HG03139 (cell line): ENCODE measurements around the gene LIN7A.
"Not testable (repeated sequence)": the region's sequence is repeated elsewhere in the genome, so short reads cannot be mapped to it uniquely, and the experiment has no call there.

Experiments
- ATAC-seq: cut with Tn5 transposase; IDR thresholded peaks from one replicate; pipeline ENCODE4 v1.9.1; 2021; ENCODE audit not compliant: unreplicated experiment

LIN7A gene

GRCh38 chr12:80924437-80924836, 13.3 kb downstream of the LIN7A start:
- no peak for ATAC-seq

DNA sequence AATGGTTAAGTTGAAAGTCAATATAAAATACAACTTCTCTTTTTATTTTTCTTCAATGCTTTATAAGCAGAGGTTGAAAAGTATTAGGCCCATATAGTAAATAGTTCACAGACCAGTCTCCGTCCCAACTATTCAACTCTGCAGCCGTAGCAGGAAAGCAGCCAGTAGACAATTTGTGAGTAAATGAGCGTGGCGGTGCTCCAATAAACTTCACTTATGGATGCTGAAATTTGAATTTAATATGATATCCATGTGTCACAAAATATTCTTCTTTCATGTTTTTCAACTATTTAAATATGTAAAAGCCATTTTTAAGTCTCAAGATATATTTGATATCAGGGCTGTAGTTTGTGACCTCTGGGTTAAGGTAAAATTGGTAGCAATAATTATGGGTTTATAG, 17.7 kb downstream of the LIN7A start:
- ATAC-seq, result no peak

DNA sequence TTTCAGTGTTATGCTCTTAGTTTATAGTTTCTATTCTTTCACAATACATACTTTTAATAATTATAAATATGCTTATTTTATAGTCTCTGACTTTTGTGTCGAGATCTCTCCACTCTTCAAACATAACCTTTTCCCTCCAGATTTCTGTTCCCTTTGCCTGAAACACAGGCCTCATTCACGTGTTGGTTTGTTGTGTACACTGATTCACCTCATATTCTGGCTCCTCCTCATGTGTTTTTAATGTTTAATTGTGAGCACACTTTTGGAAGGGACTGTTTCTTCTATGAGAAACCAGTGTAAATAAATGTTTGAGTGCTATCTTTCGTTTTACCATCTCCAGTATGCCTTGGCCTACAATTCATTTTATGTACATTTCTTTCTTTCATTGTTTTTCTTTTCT, 20.1 kb downstream of the LIN7A start:
- ATAC-seq, result no peak

DNA sequence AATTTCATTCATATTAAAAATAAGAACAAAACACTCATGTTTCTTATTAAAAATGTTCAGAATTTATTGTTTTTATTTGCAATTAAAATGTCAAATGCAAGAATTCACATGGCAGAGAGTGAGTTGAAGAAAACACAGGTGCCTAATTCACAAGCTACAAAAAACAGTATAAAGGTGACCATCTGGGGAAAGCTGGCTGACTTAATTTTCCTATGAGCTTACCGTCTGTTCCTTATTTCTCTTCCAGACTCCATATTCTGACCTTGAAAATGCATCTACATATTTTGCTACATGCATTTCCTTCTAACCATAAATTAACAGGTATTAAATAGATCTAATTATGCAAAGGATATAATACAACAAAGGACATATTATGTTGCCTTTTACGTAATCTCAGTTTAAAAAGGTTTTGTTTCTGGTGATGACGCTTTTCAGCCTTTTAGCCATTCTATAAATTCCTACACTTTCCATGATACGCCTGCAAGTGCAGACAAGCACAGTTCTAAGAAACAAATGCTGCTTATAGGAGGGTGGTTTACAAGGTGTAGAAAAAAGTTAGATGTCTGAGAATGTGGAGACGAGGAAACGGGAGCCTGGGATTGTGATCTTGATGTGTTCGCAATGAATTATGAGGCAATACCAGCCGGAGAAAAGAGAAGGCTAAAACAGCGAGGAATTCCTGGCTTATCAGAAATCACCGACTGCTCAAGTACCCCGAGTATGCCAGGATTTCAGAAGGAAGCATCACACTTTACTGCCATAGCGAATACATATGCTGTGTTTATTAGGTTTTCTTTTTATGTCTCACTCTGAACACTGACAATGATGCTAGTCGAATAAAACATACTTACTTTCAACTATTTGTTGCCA, 24.6 kb downstream of the LIN7A start:
- no peak for ATAC-seq

DNA sequence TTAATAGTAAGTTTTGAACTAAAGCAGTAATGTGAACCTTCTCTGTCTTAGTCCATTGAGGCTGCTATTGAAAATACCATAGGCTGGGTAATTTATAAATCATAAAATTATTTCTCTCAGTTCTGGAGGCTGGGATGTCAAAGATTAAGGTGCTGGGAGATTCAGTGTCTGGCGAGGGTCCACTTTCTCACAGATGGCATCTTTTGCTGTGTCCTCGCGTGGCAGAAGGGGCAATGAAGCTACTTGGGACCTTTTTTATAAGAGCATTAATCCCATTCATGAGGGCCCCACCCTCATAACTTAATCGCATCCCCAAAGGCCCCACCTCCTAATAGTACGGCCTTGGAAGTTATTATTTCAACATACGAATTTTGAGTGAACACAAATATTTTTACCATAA, 28.4 kb downstream of the LIN7A start:
- ATAC-seq, result no peak

DNA sequence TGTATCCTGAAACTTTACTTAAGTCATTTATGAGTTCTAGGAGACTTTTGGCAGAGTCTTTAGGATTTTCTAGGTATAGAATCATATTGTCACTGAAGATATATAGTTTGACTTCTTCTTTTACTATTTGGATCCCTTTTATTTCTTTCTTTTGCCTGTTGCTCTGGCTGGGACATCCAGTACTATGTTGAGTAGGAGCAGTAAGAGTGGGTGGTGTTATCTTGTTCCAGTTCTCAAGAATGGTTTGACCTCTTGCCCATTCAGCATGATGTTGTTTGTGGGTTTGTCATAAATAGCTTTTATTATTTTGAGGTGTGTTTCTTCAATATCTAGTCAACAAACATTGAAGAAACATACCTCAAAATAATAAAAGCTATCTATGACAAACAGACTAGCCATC, 35.0 kb downstream of the LIN7A start:
- no peak for ATAC-seq

- no peak for ATAC-seq
These were observed 36.1 kb downstream of the LIN7A start for GRCh38 chr12:80901661-80902060.

DNA sequence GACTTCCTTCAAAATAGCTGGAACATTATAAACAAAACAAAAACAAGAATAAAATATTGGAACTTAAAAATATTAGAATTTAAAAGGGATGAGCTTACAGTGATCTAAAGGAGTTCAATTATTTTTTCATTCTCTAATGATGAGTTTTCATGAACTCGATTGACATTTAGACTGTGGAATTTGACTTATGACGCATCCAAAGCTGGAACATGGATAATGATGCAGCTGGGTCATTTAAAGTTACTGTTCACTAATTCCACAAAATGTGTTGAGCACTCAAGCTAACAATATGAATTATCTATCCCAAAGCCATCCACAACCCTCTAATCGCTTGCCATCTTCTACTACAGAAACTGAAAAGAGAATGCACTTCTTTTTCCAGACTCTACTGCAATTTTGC, 42.5 kb downstream of the LIN7A start:
- ATAC-seq, result no peak

DNA sequence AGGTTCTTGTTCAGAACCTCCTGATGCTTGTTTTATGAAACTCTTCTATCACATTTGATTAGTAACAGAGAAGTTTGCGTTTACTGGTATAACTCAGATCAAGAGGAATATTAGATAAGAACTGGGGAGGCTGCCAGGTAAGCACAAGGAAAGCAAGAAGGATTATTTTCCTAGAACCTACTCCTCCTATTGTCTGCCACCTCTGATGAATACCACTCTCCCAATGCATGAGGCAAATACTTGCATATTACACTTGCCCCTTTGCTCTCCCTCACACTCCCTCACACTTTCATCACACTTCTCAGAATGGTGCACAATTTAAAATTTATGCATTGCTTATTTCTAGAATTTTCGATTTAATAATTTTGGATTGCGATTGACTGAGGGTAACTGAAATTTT, 43.6 kb downstream of the LIN7A start:
- no peak for ATAC-seq

DNA sequence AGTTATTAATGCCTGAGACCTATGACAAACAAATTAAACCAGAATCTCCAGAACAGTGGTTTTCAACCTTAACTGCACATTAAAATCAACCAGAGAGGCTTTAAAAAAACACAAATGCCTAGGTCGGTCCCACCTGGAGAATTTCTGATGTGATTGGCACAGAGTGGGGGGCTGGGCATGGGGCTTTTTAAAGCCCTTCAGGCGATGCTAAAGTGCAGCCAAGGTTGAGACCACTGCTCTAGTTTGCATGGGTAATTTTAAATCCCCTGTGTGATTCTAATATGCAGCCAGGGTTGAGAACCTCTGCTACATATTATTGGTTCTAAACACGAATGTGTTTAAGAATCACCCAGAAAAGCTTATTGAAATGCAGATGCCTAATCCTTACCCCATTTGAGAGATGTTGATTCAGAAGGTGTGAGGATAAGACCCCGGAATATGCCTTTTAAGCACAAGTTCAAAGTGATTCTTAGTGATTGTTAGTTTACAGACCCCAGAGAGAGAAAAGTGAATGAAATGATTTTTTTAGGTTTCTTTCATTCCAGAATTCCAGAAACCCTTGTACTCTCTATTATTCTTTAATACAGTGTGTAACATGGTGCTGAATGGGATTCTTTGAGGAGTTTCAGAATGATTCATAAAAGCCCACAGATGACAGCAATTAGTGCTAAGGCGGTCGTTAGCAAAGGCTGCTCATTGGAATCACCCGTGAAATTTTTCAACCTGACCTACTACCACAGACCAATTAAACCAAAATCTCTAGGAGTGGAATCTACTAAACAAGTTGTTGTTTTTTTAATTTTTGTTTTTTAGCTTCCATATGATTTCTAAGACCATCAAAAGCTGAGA, 44.9 kb downstream of the LIN7A start:
- ATAC-seq, result no peak

- no peak for ATAC-seq
These were observed 53.1 kb downstream of the LIN7A start for GRCh38 chr12:80884651-80885050.

DNA sequence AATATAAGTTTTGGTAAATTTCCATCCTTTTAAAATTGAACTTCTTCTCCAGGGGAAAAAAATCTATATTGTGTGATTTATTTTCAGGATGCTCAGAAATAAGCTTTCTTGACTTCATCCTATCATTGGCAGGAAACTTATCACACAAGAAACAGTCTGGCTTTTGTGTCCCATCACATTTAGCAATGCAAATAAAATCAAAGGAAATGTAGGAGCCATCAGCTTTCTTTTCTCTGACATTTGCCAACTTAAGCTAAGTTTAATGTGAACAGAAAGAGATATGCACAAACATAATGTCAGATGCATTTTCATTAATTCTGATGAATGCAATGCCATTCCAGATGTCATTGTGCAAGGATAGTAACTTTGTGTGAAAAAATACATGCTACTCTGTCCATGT, 56.6 kb downstream of the LIN7A start:
- no peak for ATAC-seq

GRCh38 chr12:80878452-80878851, 59.3 kb downstream of the LIN7A start:
- not testable (repeated sequence) for ATAC-seq

DNA sequence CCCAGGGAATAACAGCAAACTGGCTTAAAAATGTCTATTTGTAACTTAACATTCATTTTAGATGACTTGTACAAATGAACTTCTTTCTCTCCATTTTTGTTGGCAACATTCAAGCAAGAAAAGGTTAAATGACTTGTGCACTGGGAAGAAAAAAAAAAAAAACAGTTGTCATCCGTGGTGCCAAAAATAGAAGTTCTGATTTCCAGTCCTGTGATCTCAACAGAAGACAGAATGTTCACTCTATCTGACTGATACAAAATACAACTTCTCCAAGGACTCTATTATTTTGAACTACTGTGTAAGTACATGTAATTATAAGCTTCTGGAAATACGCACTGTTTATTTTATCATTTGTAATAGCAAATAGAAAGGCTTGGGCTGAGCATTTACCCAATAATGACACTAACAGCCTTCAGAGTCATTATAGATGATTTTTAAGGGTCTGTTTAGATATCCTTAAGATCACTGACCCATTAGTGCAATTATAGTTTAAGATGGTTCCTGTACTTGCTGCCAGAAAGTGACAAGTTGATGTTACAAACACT, 59.9 kb downstream of the LIN7A start:
- no peak for ATAC-seq

- ATAC-seq, result no peak
These were observed 65.7 kb downstream of the LIN7A start for GRCh38 chr12:80872053-80872452.

DNA sequence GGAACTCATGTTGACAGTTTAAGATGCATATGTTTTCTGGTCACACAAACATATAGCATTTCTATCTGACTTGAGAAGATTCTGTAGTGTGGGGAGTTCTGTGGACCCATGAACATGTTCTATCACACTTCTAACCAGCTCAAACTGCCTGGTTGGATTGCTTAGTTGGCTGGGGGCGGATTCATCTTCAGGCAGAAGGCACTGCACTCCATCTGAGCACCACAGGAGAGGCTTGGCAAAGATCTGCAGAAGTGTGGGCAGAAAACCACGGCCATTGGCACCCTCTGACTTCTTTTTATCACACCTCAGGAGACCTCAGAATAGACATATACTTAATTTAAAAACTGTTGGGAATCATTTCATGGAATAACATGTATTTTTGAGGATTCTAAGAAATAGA, 68.5 kb downstream of the LIN7A start:
- ATAC-seq, result no peak

DNA sequence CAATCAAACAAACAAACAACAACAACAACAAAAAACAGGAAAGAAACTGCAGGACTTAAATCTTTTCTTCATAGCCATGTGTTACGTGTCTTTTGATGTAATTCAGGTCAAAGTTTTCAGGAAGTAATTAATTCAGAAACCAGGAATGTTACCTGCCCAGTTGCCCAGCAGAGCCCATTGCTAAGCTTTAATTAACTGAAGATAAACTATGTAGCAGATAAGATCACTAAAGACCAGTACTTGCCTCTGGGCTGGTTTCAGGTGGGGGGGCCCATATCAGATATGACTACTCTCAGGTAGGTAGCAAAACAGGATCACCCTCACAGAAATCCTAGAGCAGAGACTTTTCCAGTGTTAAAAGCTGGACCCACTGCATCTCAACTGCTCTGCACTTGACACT, 69.2 kb downstream of the LIN7A start:
- no peak for ATAC-seq

- ATAC-seq, result no peak
These were observed 69.8 kb downstream of the LIN7A start for GRCh38 chr12:80867941-80868340.

DNA sequence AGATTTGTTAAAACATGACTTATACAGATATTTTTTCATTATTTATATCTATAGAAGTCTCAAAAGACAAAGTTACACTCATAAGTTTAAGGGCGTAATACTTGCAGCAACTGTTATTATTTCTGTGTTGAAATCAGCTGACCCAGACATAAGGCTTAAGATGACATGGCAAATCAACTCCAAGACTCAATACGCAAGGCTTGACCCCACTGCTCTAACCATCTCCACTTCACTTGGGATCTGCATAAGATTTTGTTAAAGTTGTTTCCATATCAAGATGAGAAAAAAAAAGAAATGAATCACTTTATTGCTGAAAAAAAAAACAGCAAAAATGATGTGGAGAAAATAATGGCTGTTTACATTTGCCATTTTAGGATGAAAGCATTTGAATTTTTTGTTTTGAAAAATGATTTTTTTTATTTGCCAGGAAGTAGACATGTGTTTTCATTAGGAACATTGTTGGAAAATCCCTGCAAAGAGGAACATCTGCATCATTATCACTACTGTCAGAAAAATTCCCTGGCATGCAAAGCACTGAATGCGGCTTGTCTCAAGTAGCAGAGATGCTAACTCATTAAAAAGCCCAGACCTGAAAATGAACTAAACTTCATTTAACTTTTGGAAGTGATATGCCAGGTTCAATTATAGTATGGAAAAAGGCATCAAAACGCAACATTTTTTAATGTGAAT, 73.5 kb downstream of the LIN7A start:
- no peak for ATAC-seq

- ATAC-seq, result no peak
These were observed 75.2 kb downstream of the LIN7A start for GRCh38 chr12:80862531-80862930.

DNA sequence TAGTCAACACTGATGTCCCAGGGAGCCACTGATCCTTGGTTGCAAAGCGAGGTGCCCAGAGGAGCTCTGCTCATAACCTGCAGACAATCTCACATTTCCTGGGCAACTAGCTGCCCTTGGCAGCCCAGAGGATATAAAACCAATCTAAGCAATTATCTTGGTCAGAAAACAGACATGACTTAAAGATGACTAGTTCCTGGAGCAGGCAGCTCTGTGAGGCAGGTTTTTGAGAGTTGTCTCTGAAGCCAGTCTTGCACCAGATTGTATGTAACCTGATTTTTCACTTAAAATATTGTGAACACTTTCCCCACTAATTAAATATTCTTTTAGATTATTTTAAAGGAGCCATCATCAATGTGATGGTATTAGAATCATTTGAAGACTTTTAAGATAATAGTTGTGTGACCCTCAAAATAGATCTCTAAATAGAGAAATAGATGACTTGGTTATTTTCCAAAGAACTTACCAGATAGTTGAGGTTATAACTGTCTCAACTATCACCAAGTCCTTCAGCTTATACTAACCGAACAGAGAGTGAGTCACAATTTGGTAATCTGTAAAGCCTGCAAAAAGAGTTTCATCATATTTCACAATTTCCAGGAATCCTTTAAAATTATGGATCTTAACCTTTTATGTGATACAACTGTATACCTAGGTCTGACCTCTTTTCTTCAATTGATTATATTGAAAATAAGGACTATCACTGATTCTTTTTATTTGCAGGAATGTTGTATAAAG, 75.9 kb downstream of the LIN7A start:
- no peak for ATAC-seq
